ENCODE measurements around the gene HYCC1. TPM values are rescaled to one million over a fixed set of nuclear protein-coding genes. Genes with fewer than 3 reads are reported as not detected.

HYCC1 gene
- total and polyA plus RNA-seq, 9 of the 15 experiments (the other 6 are each of a cell fraction or from before 2014, with no cell fraction given), result 11.2 to 40.6 (median 37.9) TPM

DNA sequence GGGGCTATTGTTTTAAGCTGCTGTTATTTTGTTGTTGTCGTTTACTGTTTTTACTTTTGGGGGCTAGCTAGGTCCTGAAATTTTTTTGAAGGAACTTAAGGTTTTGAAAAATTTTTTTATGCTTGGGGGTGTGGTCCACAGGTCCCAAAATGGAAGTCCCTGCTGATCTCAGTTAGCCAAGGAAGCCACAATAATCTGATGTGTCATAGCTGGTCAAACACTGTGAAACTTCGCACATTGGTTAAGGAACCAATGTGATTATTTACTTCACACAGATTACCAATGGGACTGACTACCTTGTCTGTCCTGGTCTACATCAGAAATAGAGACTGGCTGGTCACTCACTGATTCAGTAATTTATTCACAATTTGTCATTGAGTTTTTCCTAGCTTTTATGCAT lies 29.5 kb upstream of the HYCC1 start:
- peak in 2 of 4 experiments; percentile 36 to 60 for DNase-seq (ENCODE audit: extremely low read depth in 1 of 4, low spot score in 3 of 4)
- ChIA-PET CTCF (ENCODE audit: low intra/inter-chr PET ratio) (no interaction called here), POLR2A (no interaction called here)
- no peak overlapping the region for H3K4me2 ChIP-seq (ENCODE audit: insufficient read depth, low read length)
- H3K4me3 ChIP-seq, result no peak overlapping the region
- H3K27me3 ChIP-seq (ENCODE audit: control insufficient read depth in 2 of 2, insufficient read depth in 2 of 2, low read length in 2 of 2), result no peaks in the 10 kb centered on the region
- no peaks in the 10 kb centered on the region for H3K36me3 ChIP-seq (ENCODE audit: control insufficient read depth, insufficient read depth, low read length)
- WGBS (ENCODE audit: insufficient coverage, low coverage, missing lambda C conversion rate), result 8% methylated on average over 2 of the region's 2 CpGs
- H3K9me1 ChIP-seq (ENCODE audit: control insufficient read depth, insufficient read depth, low read length), result no peaks in the 10 kb centered on the region
- no peaks in the 10 kb centered on the region for H3K9me3 ChIP-seq (replicated peaks; ENCODE audit: control insufficient read depth, insufficient read depth, low read depth, low read length)
- H3K4me1 ChIP-seq (replicated peaks in 1 of 2; ENCODE audit: control insufficient read depth in 2 of 2, insufficient read depth in 2 of 2, low read length in 2 of 2), result peaks cover 0 to 5% of the 10 kb centered on the region in 2 experiments; a peak in 3 of 5 replicates
- H2AFZ ChIP-seq (ENCODE audit: low read depth, low read length), result peak overlapping the region; percentile 78
- peak overlapping the region; percentile 23; the same call in 1 of the 3 replicates for H3K27ac ChIP-seq (ENCODE audit: extremely low read depth, low read depth, low read length)
- in situ Hi-C loops (cut with MboI), result no loop called here
- H3K79me2 ChIP-seq (ENCODE audit: control insufficient read depth, insufficient read depth, low read length), result no peaks in the 10 kb centered on the region
- no TSS peak for BruUV-seq (replicated peaks)
- intact Hi-C loops (cut with micrococcal nuclease), result no loop called here
- ATAC-seq, result peak; percentile 90
- H3K9ac ChIP-seq (ENCODE audit: insufficient read depth in 1 of 2, low read depth in 2 of 2, low read length in 2 of 2), result no peak overlapping the region
- H4K20me1 ChIP-seq (replicated peaks; ENCODE audit: control insufficient read depth, insufficient read depth, low read length), result no peaks in the 10 kb centered on the region
- peak; percentile 75 for FAIRE-seq
- TF ChIP-seq, protein P1, sequence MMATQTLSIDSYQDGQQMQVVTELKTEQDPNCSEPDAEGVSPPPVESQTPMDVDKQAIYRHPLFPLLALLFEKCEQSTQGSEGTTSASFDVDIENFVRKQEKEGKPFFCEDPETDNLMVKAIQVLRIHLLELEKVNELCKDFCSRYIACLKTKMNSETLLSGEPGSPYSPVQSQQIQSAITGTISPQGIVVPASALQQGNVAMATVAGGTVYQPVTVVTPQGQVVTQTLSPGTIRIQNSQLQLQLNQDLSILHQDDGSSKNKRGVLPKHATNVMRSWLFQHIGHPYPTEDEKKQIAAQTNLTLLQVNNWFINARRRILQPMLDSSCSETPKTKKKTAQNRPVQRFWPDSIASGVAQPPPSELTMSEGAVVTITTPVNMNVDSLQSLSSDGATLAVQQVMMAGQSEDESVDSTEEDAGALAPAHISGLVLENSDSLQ (IDR thresholded peaks at IDR 0.05), result no peak
- TF ChIP-seq, protein P2, sequence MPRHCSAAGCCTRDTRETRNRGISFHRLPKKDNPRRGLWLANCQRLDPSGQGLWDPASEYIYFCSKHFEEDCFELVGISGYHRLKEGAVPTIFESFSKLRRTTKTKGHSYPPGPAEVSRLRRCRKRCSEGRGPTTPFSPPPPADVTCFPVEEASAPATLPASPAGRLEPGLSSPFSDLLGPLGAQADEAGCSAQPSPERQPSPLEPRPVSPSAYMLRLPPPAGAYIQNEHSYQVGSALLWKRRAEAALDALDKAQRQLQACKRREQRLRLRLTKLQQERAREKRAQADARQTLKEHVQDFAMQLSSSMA (CRISPR knock-in tag; IDR thresholded peaks at IDR 0.05), result no peak
- 0 out of 2 replicates have a peak, but pooled peaks have one; percentile 35 for TF ChIP-seq C11orf30 (IDR thresholded peaks at IDR 0.05; ENCODE audit: low read depth)
- no peak for TF ChIP-seq CC2D1A (IDR thresholded peaks at IDR 0.05)
- TF ChIP-seq ZNF253 (CRISPR knock-in tag; conservative IDR thresholded peaks at IDR 0.05), result no peak
- no peak for TF ChIP-seq CBFA2T2 (conservative IDR thresholded peaks at IDR 0.05)
- TF ChIP-seq NFE2 (IDR thresholded peaks at IDR 0.05; ENCODE audit: low read depth), result peak; percentile 66
- TF ChIP-seq, protein P3, sequence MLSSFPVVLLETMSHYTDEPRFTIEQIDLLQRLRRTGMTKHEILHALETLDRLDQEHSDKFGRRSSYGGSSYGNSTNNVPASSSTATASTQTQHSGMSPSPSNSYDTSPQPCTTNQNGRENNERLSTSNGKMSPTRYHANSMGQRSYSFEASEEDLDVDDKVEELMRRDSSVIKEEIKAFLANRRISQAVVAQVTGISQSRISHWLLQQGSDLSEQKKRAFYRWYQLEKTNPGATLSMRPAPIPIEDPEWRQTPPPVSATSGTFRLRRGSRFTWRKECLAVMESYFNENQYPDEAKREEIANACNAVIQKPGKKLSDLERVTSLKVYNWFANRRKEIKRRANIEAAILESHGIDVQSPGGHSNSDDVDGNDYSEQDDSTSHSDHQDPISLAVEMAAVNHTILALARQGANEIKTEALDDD (IDR thresholded peaks at IDR 0.05), result peak; percentile 95
- TF ChIP-seq L3MBTL2 (IDR thresholded peaks at IDR 0.05), result peak; percentile 40; the same call in 1 of the 2 replicates
- TF ChIP-seq ETS2 (tag; IDR thresholded peaks at IDR 0.05; ENCODE audit: borderline replicate concordance, poor library complexity, severe bottlenecking), result no peak
- TF ChIP-seq EGR1 (conservative IDR thresholded peaks at IDR 0.05), result no peak
- no peak for TF ChIP-seq KLF13 (tag; IDR thresholded peaks at IDR 0.05; ENCODE audit: borderline replicate concordance, low read depth)
- TF ChIP-seq, protein P4, sequence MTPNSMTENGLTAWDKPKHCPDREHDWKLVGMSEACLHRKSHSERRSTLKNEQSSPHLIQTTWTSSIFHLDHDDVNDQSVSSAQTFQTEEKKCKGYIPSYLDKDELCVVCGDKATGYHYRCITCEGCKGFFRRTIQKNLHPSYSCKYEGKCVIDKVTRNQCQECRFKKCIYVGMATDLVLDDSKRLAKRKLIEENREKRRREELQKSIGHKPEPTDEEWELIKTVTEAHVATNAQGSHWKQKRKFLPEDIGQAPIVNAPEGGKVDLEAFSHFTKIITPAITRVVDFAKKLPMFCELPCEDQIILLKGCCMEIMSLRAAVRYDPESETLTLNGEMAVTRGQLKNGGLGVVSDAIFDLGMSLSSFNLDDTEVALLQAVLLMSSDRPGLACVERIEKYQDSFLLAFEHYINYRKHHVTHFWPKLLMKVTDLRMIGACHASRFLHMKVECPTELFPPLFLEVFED (CRISPR knock-in tag; conservative IDR thresholded peaks at IDR 0.05), result no peak
- TF ChIP-seq ZNF140 (CRISPR knock-in tag; IDR thresholded peaks at IDR 0.05), result no peak
- no peak for TF ChIP-seq CXXC5 (CRISPR knock-in tag; IDR thresholded peaks at IDR 0.05)
- TF ChIP-seq, protein P5, sequence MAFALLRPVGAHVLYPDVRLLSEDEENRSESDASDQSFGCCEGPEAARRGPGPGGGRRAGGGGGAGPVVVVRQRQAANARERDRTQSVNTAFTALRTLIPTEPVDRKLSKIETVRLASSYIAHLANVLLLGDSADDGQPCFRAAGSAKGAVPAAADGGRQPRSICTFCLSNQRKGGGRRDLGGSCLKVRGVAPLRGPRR (CRISPR knock-in tag; IDR thresholded peaks at IDR 0.05), result no peak
- TF ChIP-seq, protein P6, sequence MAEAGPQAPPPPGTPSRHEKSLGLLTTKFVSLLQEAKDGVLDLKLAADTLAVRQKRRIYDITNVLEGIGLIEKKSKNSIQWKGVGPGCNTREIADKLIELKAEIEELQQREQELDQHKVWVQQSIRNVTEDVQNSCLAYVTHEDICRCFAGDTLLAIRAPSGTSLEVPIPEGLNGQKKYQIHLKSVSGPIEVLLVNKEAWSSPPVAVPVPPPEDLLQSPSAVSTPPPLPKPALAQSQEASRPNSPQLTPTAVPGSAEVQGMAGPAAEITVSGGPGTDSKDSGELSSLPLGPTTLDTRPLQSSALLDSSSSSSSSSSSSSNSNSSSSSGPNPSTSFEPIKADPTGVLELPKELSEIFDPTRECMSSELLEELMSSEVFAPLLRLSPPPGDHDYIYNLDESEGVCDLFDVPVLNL (CRISPR knock-in tag; IDR thresholded peaks at IDR 0.05; ENCODE audit: low read depth), result no peak
- TF ChIP-seq PURB (CRISPR knock-in tag; IDR thresholded peaks at IDR 0.05; ENCODE audit: low read depth), result no peak

Data from K562 (cell line).